ENCODE results near the gene CRYBB1. TPM values are rescaled to one million over a fixed set of nuclear protein-coding genes. Genes with fewer than 3 reads are reported as not detected.

CRYBB1 gene
- total and polyA plus RNA-seq, 2 donors (not counting 1 experiment from before 2014, with no cell fraction given) = 0.18 TPM; not detected in 1

DNA sequence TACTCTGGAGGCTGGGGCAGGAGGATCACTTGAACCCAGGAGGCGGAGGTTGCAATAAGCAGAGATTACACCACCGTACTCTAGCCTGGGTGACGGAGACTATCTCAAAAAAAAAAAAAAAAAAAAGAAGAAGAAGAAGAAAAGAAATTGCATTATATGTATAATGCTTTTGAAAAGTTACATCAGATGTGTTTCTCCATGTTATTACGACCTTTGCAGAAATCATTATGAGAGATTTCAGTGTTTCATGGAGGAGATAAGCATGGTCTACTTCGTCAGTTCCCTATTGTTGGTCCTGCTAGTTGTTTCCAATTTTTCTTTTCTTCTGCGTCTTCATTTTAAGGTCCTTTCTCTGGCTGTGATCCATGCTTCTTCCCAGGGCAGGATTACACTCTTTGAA lies 42.5 kb upstream of the CRYBB1 start:
- intact Hi-C loops (cut with micrococcal nuclease) = no loop called here
- Histone ChIP-seq H3K27ac (ENCODE audit: low read length in 2 of 2) (no peak overlapping the region), H3K79me2 (ENCODE audit: control insufficient read depth, insufficient read depth, low read length) (no peaks in the 10 kb centered on the region), H2AFZ (ENCODE audit: insufficient read depth, low read depth, low read length, poor library complexity, severe bottlenecking) (no peak overlapping the region), H3K4me1 (ENCODE audit: control insufficient read depth in 2 of 2, insufficient read depth in 2 of 2, low read length in 2 of 2) (peaks cover 29 to 44% of the 10 kb centered on the region in 2 donors), H3K36me3 (replicated peaks in 1 of 2; ENCODE audit: control extremely low read depth in 1 of 2, control insufficient read depth in 1 of 2, extremely low read depth in 1 of 2, insufficient read depth in 2 of 2, low read length in 1 of 2) (no peaks in the 10 kb centered on the region), H3K27me3 (replicated peaks in 1 of 4; ENCODE audit: control extremely low read depth in 1 of 4, control insufficient read depth in 3 of 4, insufficient read depth in 4 of 4, low read length in 3 of 4) (peaks cover 0 to 32% (median 14%) of the 10 kb centered on the region in 4 experiments), H3K9ac (ENCODE audit: low read length) (no peak overlapping the region), H3K9me3 (ENCODE audit: control extremely low read depth in 1 of 3, control insufficient read depth in 2 of 3, insufficient read depth in 1 of 3, low read length in 2 of 3) (no peaks in the 10 kb centered on the region), H3K4me3 (ENCODE audit: control extremely low read depth in 1 of 5, extremely low read depth in 1 of 5, insufficient read depth in 1 of 5, low read depth in 2 of 5, low read length in 4 of 5) (no peak overlapping the region), H3K4me2 (replicated peaks; ENCODE audit: low read depth, low read length, poor library complexity, severe bottlenecking) (no peak overlapping the region), H4K20me1 (ENCODE audit: control insufficient read depth, insufficient read depth, low read length, poor library complexity, severe bottlenecking) (no peaks in the 10 kb centered on the region)
- TF ChIP-seq EZH2 (IDR thresholded peaks at IDR 0.05; ENCODE audit: borderline replicate concordance, insufficient read depth, low read depth, low read length, poor library complexity, severe bottlenecking) = no peak
- TF ChIP-seq, protein P1, sequence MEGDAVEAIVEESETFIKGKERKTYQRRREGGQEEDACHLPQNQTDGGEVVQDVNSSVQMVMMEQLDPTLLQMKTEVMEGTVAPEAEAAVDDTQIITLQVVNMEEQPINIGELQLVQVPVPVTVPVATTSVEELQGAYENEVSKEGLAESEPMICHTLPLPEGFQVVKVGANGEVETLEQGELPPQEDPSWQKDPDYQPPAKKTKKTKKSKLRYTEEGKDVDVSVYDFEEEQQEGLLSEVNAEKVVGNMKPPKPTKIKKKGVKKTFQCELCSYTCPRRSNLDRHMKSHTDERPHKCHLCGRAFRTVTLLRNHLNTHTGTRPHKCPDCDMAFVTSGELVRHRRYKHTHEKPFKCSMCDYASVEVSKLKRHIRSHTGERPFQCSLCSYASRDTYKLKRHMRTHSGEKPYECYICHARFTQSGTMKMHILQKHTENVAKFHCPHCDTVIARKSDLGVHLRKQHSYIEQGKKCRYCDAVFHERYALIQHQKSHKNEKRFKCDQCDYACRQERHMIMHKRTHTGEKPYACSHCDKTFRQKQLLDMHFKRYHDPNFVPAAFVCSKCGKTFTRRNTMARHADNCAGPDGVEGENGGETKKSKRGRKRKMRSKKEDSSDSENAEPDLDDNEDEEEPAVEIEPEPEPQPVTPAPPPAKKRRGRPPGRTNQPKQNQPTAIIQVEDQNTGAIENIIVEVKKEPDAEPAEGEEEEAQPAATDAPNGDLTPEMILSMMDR (IDR thresholded peaks at IDR 0.05) = no peak
- peaks cover 12% of the 10 kb centered on the region for H3K27me3 Mint-ChIP-seq
- no peak overlapping the region for H3K4me3 Mint-ChIP-seq
- no peak for DNase-seq
- ChIA-PET POLR2A (no interaction called here), CTCF (interaction anchor here (0.9 to 1.0 kb wide), 3 partner anchors 10 to 260 kb away, joined by 3 to 5 read pairs (median 3); no protein-coding TSS in a partner anchor)
- WGBS (ENCODE audit: insufficient coverage) = no CpG with 5 or more reads among the region's 6 CpGs
- H3K9me3 Mint-ChIP-seq (ENCODE audit: insufficient read depth) = no peaks in the 10 kb centered on the region
- no peak for ATAC-seq (ENCODE audit: low read depth)
- H3K27ac Mint-ChIP-seq = peak overlapping the region; percentile 7
- peaks cover 44% of the 10 kb centered on the region for H3K4me1 Mint-ChIP-seq

- TF ChIP-seq, protein P1 (IDR thresholded peaks at IDR 0.05) = no peak
- TF ChIP-seq EZH2 (IDR thresholded peaks at IDR 0.05; ENCODE audit: borderline replicate concordance, insufficient read depth, low read depth, low read length, poor library complexity, severe bottlenecking) = no peak
- peak overlapping the region; percentile 74 for H3K9ac ChIP-seq (ENCODE audit: low read length)
- Mint-ChIP-seq H3K9me3 (ENCODE audit: insufficient read depth) (no peaks in the 10 kb centered on the region), H3K4me1 (peaks cover 33% of the 10 kb centered on the region), H3K27ac (peak overlapping the region; percentile 84), H3K4me3 (peak overlapping the region; percentile 95), H3K27me3 (peaks cover 12% of the 10 kb centered on the region)
- peak overlapping the region; percentile 22 to 72 (median 45) for H3K4me3 ChIP-seq (ENCODE audit: control extremely low read depth in 1 of 5, extremely low read depth in 1 of 5, insufficient read depth in 1 of 5, low read depth in 2 of 5, low read length in 4 of 5)
- H3K27ac ChIP-seq (ENCODE audit: low read length in 2 of 2) = no peak overlapping the region
- H3K27me3 ChIP-seq (replicated peaks in 1 of 4; ENCODE audit: control extremely low read depth in 1 of 4, control insufficient read depth in 3 of 4, insufficient read depth in 4 of 4, low read length in 3 of 4) = peaks cover 0 to 32% (median 14%) of the 10 kb centered on the region in 4 experiments
- ChIA-PET POLR2A (no interaction called here), CTCF (no interaction called here)
- H3K9me3 ChIP-seq (ENCODE audit: control extremely low read depth in 1 of 3, control insufficient read depth in 2 of 3, insufficient read depth in 1 of 3, low read length in 2 of 3) = no peaks in the 10 kb centered on the region
- peak overlapping the region; percentile 68 for H2AFZ ChIP-seq (ENCODE audit: insufficient read depth, low read depth, low read length, poor library complexity, severe bottlenecking)
- DNase-seq = peak; percentile 59
- peak overlapping the region; percentile 87 for H3K4me2 ChIP-seq (replicated peaks; ENCODE audit: low read depth, low read length, poor library complexity, severe bottlenecking)
- peaks cover 26 to 37% of the 10 kb centered on the region in 2 donors for H3K4me1 ChIP-seq (ENCODE audit: control insufficient read depth in 2 of 2, insufficient read depth in 2 of 2, low read length in 2 of 2)
- under 1% methylated on average over 20 of the region's 27 CpGs for WGBS (ENCODE audit: insufficient coverage)
- H3K79me2 ChIP-seq (ENCODE audit: control insufficient read depth, insufficient read depth, low read length) = no peaks in the 10 kb centered on the region
- intact Hi-C loops (cut with micrococcal nuclease) = loop anchor here (1.0 kb wide), 1 partner anchor 13 kb away; no protein-coding TSS in a partner anchor
- peak; percentile 72 for ATAC-seq (ENCODE audit: low read depth)
- no peaks in the 10 kb centered on the region for H3K36me3 ChIP-seq (replicated peaks in 1 of 2; ENCODE audit: control extremely low read depth in 1 of 2, control insufficient read depth in 1 of 2, extremely low read depth in 1 of 2, insufficient read depth in 2 of 2, low read length in 1 of 2)
- H4K20me1 ChIP-seq (ENCODE audit: control insufficient read depth, insufficient read depth, low read length, poor library complexity, severe bottlenecking) = no peaks in the 10 kb centered on the region
Observed at GRCh38 chr22:26658671-26659478, 41.0 kb upstream of the CRYBB1 start.
